Chondrocyte (in vitro differentiated cells): ENCODE data around the gene ERMN. TPM values are rescaled to one million over a fixed set of nuclear protein-coding genes. Genes with fewer than 3 reads are reported as not detected.
A peak's percentile ranks its signal among the peaks of the same experiment; 100 is the strongest.

Source experiments
- DNase-seq: peaks from one replicate; pipeline ENCODE4 v3.0.0; 2021; ENCODE audit warnings: mixed read lengths, low spot score
- H3K27ac Mint-ChIP-seq: one replicate; pipeline ENCODE4 v1.8.0; 2021; ENCODE audit warnings: mild to moderate bottlenecking, moderate library complexity, mixed read lengths; ENCODE audit not compliant: unreplicated experiment
- H3K27me3 Mint-ChIP-seq: 2 replicates; pipeline ENCODE4 v1.8.0; 2021; ENCODE audit warnings: low read depth, mixed read lengths
- H3K36me3 Mint-ChIP-seq: 2 replicates; pipeline ENCODE4 v1.8.0; 2021; ENCODE audit warnings: low read depth, mixed read lengths
- H3K4me1 Mint-ChIP-seq: 2 replicates; pipeline ENCODE4 v1.8.0; 2021; ENCODE audit warnings: low read depth, mild to moderate bottlenecking, mixed read lengths
- H3K4me3 Mint-ChIP-seq: one replicate; pipeline ENCODE4 v1.8.0; 2021; ENCODE audit warnings: mild to moderate bottlenecking, moderate library complexity, mixed read lengths; ENCODE audit not compliant: unreplicated experiment
- H3K9me3 Mint-ChIP-seq: 2 replicates; pipeline ENCODE4 v1.8.0; 2021; ENCODE audit warnings: low read depth, mixed read lengths
- total RNA-seq: library from RNA; stranded (reverse); gene quantifications from 3 replicates; pipeline ENCODE4 v1.2.1, GENCODE V29; 2021
- TF ChIP-seq, protein P1 (sequence below): fragments of 200-600 bp; sonication (generic); IDR thresholded peaks from 2 replicates; pipeline ENCODE4 v1.5.0; 2021; ENCODE audit warnings: antibody characterized with exemption, mild to moderate bottlenecking, moderate library complexity

Gene ERMN
- total RNA-seq, 1 donor from 2014 or later, result not detected

DNA sequence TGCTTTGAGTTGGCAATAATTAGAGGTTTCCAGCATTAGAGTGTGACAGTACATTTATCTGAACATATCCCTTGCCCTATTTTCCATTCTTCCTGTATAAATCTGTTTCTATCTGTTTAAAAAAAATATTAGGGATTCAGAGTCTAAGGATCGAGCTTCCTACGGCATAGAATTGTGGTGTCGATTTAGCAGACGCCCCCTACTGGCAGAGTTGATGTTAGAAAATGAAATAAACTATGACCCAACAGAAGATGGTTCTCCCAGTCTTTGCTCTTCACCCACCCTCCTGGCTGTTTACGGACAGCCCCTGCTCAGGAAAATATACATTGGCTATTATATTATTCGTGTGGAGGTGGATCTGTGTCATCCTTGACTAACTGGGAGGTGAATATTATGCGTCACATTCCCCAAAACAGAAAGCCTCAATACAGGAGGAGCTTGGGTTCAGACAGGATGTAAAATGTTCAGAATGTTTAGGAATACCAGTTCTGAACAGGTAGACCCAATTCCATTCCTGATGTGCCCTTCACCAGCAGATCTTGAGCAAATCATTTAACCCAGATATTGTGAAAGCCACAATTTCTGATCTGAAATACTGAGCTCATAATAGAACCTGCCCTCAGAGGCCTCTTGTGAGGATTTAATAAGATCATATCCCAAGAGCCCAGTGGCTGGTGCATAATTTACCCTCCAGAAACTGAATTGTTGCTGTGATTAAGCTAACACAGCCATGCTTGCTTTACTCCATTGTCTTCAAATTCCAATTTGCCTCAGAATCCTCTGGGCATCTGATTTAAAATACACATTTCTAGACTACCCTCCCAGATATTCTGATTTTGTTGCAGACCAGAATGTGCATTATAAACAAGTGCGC lies 10.8 kb upstream of the ERMN start:
- no peaks in the 10 kb centered on the region for H3K36me3 Mint-ChIP-seq
- no peak overlapping the region for H3K27ac Mint-ChIP-seq
- no peak for DNase-seq
- H3K4me1 Mint-ChIP-seq, result peaks cover 3% of the 10 kb centered on the region
- H3K4me3 Mint-ChIP-seq, result no peak overlapping the region
- H3K27me3 Mint-ChIP-seq, result peaks cover 9% of the 10 kb centered on the region
- TF ChIP-seq, protein P1, sequence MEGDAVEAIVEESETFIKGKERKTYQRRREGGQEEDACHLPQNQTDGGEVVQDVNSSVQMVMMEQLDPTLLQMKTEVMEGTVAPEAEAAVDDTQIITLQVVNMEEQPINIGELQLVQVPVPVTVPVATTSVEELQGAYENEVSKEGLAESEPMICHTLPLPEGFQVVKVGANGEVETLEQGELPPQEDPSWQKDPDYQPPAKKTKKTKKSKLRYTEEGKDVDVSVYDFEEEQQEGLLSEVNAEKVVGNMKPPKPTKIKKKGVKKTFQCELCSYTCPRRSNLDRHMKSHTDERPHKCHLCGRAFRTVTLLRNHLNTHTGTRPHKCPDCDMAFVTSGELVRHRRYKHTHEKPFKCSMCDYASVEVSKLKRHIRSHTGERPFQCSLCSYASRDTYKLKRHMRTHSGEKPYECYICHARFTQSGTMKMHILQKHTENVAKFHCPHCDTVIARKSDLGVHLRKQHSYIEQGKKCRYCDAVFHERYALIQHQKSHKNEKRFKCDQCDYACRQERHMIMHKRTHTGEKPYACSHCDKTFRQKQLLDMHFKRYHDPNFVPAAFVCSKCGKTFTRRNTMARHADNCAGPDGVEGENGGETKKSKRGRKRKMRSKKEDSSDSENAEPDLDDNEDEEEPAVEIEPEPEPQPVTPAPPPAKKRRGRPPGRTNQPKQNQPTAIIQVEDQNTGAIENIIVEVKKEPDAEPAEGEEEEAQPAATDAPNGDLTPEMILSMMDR, result peak; percentile 85
- no peaks in the 10 kb centered on the region for H3K9me3 Mint-ChIP-seq

DNA sequence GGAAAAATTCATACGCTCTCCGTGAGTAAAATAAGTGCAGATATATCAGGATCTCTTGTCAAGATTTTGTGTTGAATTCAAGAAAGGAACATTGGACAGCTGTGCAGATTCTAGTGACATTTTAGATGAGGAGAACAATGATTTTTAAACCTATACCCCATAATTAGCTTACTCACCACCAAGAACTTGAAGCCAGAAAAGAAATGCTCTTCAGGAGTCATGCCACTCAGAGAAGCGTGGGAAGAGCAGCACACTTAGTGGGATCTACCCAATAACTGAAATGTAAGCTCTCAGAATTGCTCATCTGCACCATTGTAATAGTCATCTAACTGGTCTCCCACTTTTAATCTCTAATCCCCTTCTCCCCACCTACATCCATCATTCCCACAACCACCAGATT lies 9.2 kb upstream of the ERMN start:
- Mint-ChIP-seq H3K27ac (no peak overlapping the region), H3K4me1 (peaks cover 3% of the 10 kb centered on the region), H3K36me3 (no peaks in the 10 kb centered on the region), H3K9me3 (no peaks in the 10 kb centered on the region), H3K27me3 (peaks cover 9% of the 10 kb centered on the region), H3K4me3 (no peak overlapping the region)
- DNase-seq, result no peak
- TF ChIP-seq, protein P1, result no peak

DNA sequence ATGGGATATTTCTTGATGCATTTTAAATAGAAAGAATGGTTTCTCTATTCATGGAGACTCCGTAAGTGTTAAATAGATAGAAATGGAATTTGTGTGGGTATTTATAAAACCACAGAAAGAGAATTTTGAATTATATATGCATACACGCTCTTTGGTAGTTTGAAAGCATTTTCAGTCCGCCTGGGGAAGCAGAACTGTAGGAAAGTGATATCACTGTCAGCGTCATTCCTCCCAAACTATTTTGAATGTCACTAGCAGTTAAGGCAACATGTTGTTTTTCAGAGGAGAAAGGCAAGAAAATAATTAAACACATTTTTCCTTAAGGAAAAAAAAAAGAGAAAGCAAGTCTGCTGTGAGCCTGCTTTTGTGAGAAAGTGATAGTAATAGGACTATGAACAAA lies 8.7 kb upstream of the ERMN start:
- DNase-seq, result no peak
- H3K9me3 Mint-ChIP-seq, result no peaks in the 10 kb centered on the region
- TF ChIP-seq, protein P1, result no peak
- H3K27ac Mint-ChIP-seq, result no peak overlapping the region
- peaks cover 9% of the 10 kb centered on the region for H3K27me3 Mint-ChIP-seq
- no peaks in the 10 kb centered on the region for H3K36me3 Mint-ChIP-seq
- H3K4me3 Mint-ChIP-seq, result no peak overlapping the region
- peaks cover 5% of the 10 kb centered on the region for H3K4me1 Mint-ChIP-seq

DNA sequence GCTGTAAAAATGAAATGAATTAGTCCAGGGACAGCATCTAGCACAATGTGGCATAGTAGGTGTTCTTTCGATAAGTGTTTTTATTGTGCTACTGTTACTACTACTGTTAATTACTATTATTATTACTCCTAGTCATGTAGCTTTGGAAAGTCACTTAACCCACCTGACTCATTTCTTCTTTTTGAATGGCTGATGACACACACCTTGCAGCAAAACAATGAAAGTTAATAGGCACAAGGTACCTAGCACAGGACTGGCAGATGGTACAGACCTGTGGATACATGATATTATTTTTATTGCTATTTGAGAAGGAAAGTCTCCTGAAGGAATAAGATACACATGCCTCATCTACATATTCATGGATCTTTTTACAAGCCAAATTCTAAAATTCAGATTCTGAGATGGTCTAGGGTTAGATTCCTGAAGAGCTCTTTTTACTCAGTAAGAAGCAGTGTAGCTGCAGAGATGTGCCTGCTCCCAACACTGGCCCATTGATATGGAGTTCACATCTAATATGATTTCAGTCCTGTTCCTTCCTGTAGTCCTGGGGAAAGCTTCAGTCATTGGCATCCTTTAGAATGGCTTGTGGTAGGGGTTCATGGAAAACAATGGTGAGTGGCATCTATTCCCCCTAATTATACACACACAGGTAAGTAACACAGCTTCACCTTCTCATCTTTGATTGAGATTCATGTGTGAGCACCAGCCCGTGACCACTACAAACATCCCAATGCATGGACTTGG lies 7.9 kb upstream of the ERMN start:
- Mint-ChIP-seq H3K36me3 (no peaks in the 10 kb centered on the region), H3K27ac (no peak overlapping the region), H3K9me3 (no peaks in the 10 kb centered on the region)

DNA sequence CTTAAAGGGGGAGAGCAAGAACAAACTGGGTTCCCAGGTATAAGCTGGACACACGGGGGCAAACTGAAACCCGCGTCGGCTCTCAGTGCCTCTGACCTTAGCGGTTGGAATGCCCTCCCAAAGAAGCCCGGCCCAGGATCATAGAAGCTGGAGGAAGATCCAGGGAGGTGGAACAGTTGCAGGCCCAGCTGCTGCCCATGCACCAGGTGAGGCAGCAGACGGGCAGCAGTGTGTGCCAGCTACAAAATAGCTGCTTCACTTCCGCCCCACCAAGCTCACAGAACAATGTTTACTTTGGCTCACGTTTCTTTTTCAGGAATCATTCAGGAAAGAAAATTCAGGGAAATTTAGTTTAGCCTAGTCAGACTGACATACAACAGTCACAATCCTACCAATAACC lies 3.9 kb upstream of the ERMN start:
- no peak overlapping the region for H3K27ac Mint-ChIP-seq
- H3K27me3 Mint-ChIP-seq, result peaks cover 10% of the 10 kb centered on the region
- TF ChIP-seq, protein P1, result no peak
- DNase-seq, result no peak
- no peaks in the 10 kb centered on the region for H3K9me3 Mint-ChIP-seq
- H3K36me3 Mint-ChIP-seq, result no peaks in the 10 kb centered on the region
- H3K4me1 Mint-ChIP-seq, result peaks cover 26% of the 10 kb centered on the region
- H3K4me3 Mint-ChIP-seq, result no peak overlapping the region

More for the DNA sequence above, 7.9 kb upstream of the ERMN start:
- no peak for DNase-seq
- Mint-ChIP-seq H3K4me1 (peaks cover 14% of the 10 kb centered on the region), H3K27me3 (peaks cover 9% of the 10 kb centered on the region), H3K4me3 (no peak overlapping the region)
- TF ChIP-seq, protein P1, result no peak
